ENCODE measurements around the gene SLC2A14.
A peak's percentile ranks its signal among the peaks of the same experiment; 100 is the strongest.
"Not testable (repeated sequence)": the region's sequence is repeated elsewhere in the genome, so short reads cannot be mapped to it uniquely, and the experiment has no call there.

Gene SLC2A14

DNA sequence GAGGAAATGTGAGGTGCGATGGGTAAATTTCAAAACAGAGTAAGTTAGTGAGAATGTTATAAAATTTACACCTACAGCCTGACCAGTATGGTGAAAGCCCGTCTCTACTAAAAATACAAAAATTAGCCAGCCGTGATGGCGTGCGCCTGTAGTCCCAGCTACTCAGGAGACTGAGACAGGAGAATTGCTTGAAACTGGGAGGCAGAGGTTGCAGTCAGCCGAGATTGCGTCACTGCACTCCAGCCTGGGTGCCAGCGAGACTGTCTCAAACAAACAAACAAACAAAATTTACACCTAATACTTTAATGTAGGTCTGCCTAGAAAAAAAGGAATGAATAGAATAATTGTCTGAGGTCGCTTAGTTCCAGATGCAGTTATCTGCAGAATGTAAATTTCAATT, 37.6 kb downstream of the SLC2A14 start:
- no peak for DNase-seq (ENCODE audit: low read depth in 3 of 3, low spot score in 1 of 3)

DNA sequence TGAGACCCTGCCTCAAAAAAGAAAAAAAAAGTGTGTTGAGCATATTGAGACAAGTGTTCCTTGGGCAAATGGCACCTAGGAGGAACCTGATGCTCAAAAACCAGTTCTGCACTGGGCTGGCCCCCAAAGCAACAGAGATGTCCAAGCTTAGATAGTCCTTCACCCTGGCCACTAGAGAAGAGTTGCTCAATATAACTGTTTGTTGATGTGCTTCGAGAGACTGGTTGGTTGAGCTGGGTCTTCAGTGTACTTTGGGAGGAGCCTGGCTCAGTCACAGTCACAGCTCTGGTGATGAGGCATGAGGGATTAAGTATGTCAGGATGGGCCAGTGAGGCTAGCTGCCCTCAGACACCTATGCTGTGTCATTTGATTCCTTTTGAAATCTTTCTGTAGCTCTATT, 38.0 kb downstream of the SLC2A14 start:
- DNase-seq (ENCODE audit: low read depth in 3 of 3, low spot score in 1 of 3) = no peak

DNA sequence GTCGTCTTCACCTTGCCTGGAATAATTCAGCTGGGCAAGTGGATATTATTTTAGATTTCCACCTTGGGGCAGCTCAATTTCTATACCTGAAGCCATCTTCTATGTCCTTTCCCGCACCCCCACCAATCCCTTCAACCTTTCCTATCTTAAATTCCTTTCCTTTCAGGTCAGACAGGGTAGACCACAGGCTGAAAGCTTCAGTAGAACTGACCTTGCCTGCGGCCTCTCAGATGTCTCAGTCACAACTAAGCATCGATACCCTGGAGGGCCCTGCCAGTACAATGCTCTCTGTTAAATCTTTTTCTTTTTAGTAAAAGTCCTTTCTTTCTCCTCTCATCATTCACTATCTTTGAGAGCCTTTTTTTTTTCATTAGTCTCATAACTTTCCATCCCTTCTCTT, 38.9 kb downstream of the SLC2A14 start:
- DNase-seq (ENCODE audit: low read depth in 3 of 3, low spot score in 1 of 3) = no peak

DNA sequence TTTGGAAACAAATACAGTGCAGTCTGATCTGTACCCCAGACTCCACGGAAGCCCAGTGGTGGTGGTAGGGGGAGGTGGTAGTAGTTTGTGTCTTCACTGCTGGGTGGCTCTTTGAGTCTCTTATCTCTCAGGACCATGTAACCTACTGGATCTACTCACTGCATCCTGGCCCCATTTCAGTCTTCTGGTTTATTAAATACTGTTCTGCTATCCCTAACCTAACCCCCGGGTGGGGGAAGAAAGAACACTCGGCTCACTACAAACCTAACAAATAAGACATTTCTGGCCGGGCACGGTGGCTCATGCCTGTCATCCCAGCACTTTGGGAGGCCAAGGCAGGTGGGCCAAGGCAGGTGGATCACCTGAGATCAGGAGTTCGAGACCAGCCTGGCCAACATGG, 39.5 kb downstream of the SLC2A14 start:
- not testable (repeated sequence) for DNase-seq (ENCODE audit: low read depth in 3 of 3, low spot score in 1 of 3)

DNA sequence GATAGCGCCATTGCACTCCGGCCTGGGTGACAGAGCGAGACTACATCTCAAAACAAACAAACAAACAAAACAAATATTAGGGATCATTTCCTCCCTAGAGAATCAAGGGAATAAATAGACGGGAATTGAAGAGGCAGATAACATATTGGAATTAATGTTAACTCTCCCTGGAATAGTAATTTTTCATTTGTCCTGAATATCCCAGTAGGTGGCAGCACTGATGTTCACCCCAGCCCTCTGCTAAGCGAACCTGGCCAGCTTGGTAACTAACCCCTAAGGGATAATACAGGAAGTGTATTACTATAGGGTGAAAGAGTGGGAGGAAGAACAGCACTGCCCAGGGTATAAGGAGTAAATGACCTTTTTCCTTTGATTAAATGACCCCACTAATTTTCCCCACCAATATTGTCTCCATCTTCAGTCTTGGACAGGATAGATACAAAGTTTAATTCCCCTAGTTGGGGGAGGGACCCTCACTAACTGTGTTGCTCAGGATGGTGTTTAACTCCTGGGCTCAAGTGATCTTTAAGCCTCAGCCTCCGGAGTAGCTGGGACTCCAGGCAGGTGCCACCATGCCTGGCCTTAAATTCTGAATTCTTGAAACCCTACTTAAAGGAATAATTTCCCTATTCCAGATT, 40.5 kb downstream of the SLC2A14 start:
- DNase-seq (ENCODE audit: low read depth in 3 of 3, low spot score in 1 of 3) = peak in 1 of 3 donors; percentile 3

DNA sequence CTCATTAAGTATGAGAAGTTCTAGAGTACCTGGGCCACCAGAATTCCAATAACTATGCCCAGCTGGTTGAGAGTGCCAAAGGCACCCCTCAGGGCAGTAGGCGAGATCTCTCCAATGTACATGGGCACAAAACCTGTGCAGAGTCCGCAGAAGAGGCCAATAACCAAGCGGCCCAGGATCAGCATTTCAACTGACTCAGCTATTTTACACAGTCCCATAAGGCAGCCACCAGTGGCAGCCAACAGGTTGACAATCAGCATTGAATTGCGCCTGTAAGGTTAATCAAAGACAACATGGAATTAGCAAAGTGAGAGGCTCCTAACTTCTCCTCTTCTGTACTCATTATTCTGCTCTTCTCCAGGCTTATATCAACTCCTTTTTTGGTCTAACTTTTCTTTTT, 43.0 kb downstream of the SLC2A14 start:
- not testable (repeated sequence) for DNase-seq (ENCODE audit: low read depth in 3 of 3, low spot score in 1 of 3)

DNA sequence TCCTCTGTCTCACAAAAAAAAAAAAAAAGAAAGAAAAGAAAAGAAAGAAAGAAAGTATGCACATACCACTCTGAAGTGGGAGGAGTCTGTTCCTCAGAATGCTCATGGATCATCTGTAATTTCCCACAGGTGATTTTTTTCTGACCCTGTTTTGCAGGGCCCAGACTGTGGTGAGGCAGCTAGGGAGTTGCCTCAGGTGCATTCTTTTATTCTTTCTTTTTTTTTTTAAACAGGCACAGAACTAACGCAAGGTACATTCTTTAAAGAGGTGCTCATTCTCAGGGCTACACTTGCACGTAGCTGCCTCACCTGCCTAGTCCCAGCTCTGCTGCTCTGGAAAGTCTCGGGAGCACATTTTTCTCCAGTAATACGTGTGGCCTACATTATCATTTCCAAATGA, 47.0 kb downstream of the SLC2A14 start:
- DNase-seq (ENCODE audit: low read depth in 3 of 3, low spot score in 1 of 3) = not testable (repeated sequence)

DNA sequence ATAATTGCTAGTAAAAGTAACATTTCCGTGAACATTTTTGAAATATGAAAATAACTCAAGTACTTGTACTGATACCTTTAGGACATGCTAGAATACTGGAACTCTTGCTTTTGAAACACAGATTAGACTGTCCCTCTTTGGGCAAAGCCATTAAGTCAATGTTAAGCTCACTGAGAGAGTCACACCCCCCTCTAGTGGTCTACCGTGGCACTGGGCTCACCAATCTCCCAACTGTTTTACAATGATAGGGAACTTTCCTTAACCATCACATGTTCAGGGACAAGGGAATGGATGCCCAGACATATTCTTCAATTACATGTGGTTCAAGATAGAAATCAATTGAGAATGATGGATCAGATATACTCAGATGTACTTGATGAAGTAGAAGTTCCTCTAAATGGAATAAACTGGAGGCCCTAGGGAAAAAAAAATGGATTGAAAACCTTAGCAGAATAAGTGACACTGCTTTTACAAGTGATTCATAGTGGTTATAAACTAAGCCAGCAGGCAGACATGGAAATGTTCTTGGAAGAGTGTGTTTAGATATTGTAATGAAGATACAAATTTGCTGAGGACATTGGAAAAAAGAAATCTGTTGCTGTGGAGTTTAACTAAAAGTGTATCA, 65.7 kb downstream of the SLC2A14 start:
- DNase-seq (ENCODE audit: low read depth in 3 of 3, low spot score in 1 of 3) = peak; percentile 6 to 48 (median 13)

DNA sequence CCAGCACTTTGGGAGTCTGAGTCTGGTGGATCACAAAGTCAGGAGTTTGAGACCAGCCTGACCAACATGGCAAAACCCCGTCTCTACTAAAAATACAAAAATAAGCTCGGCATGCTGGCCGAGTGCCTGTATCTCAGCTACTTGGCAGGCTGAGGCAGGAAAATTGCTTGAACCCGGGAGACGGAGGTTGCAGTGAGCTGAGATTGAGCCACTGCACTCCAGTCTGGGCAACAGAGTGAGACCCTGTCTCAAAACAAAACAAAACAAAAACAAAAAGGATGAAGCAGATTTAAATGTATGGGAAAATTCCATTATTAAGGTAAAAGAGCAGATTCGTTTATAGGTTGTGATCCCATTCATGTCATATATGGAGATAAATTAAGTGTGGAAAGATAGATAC, 66.4 kb downstream of the SLC2A14 start:
- DNase-seq (ENCODE audit: low read depth in 3 of 3, low spot score in 1 of 3) = not testable (repeated sequence)

DNA sequence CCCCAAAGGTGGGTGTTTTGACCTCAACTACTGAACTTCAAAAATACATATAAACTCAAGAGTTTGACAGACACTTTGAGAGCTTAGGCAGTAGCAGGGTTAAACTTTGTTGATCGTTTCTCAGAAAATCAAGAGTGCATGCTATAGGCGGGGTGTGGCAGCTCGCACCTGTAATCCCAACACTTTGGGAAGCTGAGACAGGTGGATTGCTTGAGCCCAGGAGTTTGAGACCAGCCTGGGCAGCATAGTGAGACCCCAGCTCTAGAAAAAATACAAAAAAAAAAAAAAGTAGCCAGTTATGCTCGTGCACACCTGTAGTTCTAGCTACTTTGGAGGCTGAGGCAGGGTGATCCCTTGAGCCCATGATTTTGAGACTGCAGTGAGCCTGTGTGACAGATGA, 71.3 kb downstream of the SLC2A14 start:
- no peak for DNase-seq (ENCODE audit: low read depth in 3 of 3, low spot score in 1 of 3)

DNA sequence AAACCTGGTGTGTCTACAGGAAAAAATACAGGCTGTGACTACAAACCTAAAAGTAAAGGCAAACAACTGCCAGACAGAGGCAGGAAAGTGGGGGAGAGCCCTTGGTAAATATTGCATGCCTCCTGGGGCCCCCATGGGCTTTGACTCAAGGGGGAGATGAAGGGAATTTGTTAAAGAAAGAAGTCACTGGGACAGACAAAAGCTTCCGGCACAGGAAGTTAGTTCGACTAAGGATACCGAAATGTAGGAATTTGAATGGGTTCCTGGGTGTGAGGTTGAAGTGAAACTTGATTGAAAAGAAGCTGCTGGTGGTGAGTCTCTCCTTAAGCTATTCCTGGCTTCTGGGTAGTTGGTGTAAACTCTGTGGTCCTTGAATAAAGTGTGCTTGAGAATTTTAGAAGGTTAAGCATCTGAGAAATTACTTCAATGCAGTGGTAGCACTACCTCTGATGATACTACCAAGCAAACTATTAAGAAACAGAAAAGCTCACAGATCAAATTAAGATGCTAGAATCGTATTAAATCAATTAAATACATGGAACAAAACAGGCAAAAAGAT, 73.9 kb downstream of the SLC2A14 start:
- DNase-seq (ENCODE audit: low read depth in 3 of 3, low spot score in 1 of 3) = not testable (repeated sequence)

DNA sequence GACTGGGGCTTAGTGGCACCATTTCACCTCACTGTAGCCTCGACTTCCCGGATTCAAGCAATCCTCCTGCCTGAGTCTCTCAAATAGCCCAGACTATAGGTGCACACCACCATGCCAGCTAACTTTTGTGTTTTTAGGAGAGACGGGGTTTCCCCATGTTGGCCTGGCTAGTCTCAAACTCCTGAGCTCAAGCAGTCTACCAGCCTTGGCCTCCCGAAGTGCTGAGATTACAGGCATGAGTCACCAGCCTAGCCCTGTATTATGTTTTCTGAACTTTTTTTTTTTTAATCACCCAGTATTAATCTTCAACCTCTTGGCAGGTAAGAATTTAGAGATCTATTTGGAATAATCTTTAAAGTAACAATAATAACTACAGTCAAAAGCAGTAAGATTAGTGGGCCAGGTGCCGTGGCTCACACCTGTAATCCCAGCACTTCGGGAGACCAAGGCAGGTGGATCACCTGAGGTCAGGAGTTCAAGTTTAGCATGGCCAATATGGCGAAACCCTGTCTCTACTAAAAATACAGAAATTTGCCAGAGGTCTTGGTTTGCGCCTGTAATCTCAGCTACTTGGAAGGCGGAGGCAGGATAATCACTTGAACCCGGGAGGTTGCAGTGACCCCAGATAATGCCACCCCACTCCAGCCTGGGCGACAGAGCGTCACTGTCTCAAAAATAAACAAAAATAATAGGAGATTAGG, 74.9 kb downstream of the SLC2A14 start:
- DNase-seq (ENCODE audit: low read depth in 3 of 3, low spot score in 1 of 3) = no peak

DNA sequence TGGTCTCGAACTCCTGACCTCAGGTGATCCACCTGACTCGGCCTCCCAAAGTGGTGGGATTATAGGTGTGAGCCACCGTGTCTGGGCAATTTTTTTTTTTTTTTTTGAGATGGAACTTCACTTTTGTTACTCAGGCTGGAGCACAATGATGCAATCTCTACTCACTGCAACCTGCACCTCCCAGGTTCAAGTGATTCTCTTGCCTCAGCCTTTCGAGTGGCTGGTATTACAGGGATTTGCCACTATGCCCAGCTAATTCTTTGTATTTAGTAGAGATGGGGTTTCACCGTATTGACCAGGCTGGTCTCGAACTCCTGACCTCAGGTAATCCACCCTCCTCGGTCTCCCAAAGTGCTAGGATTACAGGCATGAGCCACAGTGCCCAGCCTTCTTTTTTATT, 75.4 kb downstream of the SLC2A14 start:
- not testable (repeated sequence) for DNase-seq (ENCODE audit: low read depth in 3 of 3, low spot score in 1 of 3)

DNA sequence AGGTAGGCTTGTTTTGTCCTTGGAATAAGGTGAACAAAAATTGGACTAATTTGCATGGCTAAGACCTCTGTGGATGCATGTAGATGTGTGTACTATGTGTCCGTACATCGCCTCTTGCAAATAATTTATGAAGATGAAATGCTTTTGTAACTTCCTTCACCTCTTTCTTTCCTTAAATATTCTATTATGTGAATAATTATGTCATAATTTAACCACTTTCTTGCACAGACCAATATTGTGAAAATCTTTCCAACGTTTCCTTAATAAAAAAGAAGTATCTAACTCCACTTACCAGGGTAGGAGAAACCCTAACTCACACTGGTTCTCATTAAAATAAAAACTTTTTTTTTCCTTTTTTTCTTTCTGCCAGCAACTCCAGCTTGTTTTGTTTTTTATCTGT, 79.5 kb downstream of the SLC2A14 start:
- DNase-seq (ENCODE audit: low read depth in 3 of 3, low spot score in 1 of 3) = no peak

DNA sequence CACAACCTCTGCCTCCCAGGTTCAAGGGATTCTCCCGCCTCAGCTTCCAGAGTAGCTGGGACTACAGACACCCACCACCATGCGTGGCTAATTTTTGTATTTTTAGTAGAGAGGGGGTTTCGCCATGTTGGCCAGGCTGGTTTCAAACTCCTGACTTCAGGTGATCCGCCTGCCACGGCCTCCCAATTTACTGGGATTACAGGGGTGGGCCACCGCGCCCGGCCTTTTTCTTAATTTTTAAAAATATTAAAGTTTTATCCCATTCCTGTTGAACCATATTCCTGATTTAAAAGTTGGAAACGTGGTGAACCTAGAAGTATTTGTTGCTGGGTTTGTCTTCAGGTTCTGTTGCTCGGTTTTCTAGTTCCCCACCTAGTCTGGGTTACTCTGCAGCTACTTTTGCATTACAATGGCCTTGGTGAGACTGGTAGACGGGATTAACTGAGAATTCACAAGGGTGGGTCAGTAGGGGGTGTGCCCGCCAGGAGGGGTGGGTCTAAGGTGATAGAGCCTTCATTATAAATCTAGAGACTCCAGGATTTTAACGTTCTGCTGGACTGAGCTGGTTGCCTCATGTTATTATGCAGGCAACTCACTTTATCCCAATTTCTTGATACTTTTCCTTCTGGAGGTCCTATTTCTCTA, 83.7 kb downstream of the SLC2A14 start, which contains the start of gene NANOG:
Gene NANOG (plus strand): TSS at position 519 of the 645 bp plus-strand sequence. CDS start 213 bp downstream, outside the sequence.
- DNase-seq (ENCODE audit: low read depth in 3 of 3, low spot score in 1 of 3) = not testable (repeated sequence)

DNA sequence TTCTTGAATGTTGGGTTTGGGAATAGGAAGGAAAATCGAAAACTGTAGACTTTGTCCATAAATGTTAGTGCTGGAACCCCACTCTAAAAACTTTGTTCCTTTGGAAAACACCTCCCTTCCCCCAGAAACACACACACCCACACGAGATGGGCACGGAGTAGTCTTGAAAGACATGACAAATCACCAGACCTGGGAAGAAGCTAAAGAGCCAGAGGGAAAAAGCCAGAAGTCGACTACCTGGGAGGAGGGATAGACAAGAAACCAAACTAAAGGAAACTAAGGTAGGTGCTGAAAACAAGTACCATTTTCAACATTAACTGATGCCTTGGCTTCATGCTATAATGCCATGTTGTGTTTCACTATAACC, 84.4 kb downstream of the SLC2A14 start:
- no peak for DNase-seq (ENCODE audit: low read depth in 3 of 3, low spot score in 1 of 3)

DNA sequence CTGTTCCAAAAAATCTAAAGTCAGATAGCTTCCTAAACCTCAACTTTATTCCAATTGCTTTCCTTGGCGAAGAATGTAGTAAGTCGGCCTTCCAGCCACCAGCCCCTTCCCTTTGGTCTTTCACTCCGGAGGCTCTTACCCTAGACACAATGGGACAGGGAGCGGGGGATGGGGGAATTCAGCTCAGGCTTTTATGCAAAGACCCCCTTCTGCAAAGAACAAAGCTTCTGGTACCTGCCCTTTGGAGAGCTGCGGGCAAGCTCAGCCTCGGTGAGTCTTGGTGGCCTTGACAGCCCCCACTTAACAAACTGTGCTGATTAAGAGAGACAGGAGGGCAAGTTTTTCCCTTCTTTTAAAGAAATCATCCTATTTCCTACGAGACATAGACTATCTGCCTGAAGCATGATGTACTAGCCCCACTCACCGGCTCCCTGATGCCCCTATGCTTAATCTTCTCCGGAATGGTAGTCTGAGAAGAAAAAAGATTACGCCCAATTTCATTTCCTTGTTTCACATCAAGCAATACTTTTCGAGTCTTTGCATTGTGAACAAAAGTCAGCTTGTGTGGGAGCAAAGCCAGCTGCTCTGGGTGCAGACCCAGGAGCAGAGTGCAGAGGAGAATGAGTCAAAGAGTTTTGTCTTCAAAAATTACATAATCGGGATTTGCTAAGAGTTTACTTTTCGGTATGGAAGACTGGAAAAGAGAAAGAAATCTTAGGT, 85.0 kb downstream of the SLC2A14 start:
- no peak for DNase-seq (ENCODE audit: low read depth in 3 of 3, low spot score in 1 of 3)

DNA sequence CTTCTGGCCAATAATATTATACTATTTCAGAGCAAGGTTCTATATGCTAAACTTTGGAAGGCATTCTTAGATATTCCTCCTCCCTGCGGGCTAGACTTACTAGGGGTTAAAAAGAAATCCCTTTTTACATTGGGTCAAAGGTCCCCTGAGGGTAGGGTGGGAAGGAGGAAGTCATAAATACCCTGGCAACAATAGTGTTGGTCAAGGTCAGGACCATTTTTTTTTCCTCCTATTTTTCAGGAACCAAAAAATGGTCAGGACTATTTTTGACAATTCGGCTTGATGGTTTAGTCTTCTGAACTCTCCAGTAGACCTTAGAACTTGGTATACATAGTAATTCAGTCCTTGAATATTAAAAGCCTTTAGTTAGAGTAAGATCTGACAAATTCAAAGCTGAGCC, 88.0 kb downstream of the SLC2A14 start:
- no peak for DNase-seq (ENCODE audit: low read depth in 3 of 3, low spot score in 1 of 3)

DNA sequence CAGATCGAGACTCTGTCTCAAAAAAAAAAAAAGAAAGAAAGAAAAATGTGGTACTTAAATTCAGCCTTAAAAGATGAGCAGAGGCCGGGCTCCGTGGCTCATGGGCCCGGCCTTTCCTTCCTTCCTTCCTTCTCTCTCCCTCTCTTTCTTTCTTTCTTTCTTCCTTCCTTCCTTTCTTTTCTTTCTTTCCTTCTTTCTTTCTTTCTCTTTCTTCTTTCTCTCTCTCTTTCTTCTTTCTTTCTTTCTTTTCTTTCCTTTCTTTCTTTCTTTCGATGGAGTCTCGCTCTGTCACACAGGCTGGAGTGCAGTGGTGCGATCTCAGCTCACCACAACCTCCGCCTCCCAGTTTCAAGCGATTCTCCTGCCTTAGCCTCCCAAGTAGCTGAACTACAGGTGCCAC, 89.3 kb downstream of the SLC2A14 start:
- DNase-seq (ENCODE audit: low read depth in 3 of 3, low spot score in 1 of 3) = not testable (repeated sequence)

DNA sequence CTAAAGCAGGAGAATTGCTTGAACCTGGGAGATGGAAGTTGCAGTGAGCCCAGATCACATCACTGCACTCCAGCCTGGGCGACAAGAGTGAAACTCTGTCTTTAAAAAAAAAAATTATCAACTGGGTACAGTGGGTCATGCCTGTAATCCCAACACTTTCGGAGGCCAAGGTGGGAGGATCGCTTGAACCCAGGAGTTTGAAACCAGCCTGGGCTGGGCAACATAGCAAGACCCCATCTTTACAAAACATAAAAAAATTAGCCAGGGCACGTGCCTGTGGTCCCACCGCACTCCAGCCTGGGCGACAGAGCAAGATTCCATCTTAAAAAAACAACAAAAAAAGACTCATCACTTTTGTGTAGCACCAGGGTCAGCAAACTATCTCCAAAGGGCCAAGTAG, 90.7 kb downstream of the SLC2A14 start:
- DNase-seq (ENCODE audit: low read depth in 3 of 3, low spot score in 1 of 3) = no peak

DNA sequence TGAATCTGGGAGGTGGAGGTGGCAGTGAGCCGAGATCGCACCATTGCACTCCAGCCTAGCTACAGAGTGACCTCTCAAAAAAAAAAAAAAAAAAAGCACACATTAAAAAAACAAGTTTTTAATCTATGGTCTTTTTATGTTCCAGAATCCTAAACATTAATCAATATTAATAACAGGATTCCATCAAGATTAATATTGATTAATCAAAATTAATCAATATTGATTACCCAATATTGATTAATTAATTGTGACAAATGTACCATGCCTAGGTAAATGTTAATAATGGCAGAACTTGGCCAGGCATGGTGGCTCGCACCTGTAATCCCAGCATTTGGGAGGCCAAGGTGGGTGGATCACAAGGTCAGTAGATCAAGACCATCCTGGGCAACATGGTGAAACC, 91.4 kb downstream of the SLC2A14 start:
- DNase-seq (ENCODE audit: low read depth in 3 of 3, low spot score in 1 of 3) = no peak
